Lung (tissue), 12 donors: ENCODE measurements around the gene STK4. TPM values are rescaled to one million over a fixed set of nuclear protein-coding genes. Genes with fewer than 3 reads are reported as not detected.
A peak's percentile ranks its signal among the peaks of the same experiment; 100 is the strongest.

Experiments
- ATAC-seq: fragments of 200-7000 bp; cut with Tn5 transposase; one replicate; pipeline ENCODE4 v1.9.1; 2020; ENCODE audit warnings: moderate number of reproducible peaks; ENCODE audit not compliant: insufficient read depth, low FRiP score
- DNase-seq, 3 donors: peaks; one replicate each; pipeline ENCODE4 v3.0.0-alpha.2; 2013 to 2017
- H3K27ac ChIP-seq, 2 donors: one replicate each; pipeline ENCODE4 v1.5.1; 2013; ENCODE audit warnings: mild to moderate bottlenecking in 2 of 2, moderate library complexity in 2 of 2, control low read depth in 1 of 2, inconsistent platforms in 1 of 2, low read depth in 1 of 2, low read length in 1 of 2
- H3K27me3 ChIP-seq, 3 donors: one replicate each; pipeline ENCODE4 v1.5.1; 2013; ENCODE audit warnings: low read length in 2 of 3; ENCODE audit not compliant: control insufficient read depth in 3 of 3, insufficient read depth in 3 of 3
- H3K36me3 ChIP-seq, 4 donors: one replicate each; pipeline ENCODE4 v1.5.1; 2013; ENCODE audit warnings: low read length in 4 of 4, mild to moderate bottlenecking in 1 of 4, moderate library complexity in 1 of 4; ENCODE audit not compliant: control insufficient read depth in 4 of 4, insufficient read depth in 4 of 4
- H3K4me1 ChIP-seq, 5 donors: one replicate each; pipeline ENCODE4 v1.5.1; 2013; ENCODE audit warnings: low read length in 5 of 5, mild to moderate bottlenecking in 2 of 5, moderate library complexity in 1 of 5; ENCODE audit not compliant: control insufficient read depth in 5 of 5, insufficient read depth in 5 of 5
- H3K4me3 ChIP-seq: one replicate; pipeline ENCODE4 v1.5.1; 2013; ENCODE audit warnings: mild to moderate bottlenecking, control low read depth, moderate library complexity
- H3K9ac ChIP-seq, 2 donors: one replicate each; pipeline ENCODE4 v1.5.1; 2013; ENCODE audit warnings: low read length in 2 of 2, control low read depth in 1 of 2; ENCODE audit not compliant: insufficient read depth in 1 of 2
- H3K9me3 ChIP-seq, 4 donors: one replicate each; pipeline ENCODE4 v1.5.1; 2013; ENCODE audit warnings: low read length in 3 of 4, mild to moderate bottlenecking in 1 of 4, moderate library complexity in 1 of 4; ENCODE audit not compliant: control insufficient read depth in 4 of 4, insufficient read depth in 3 of 4
- CTCF ChIP-seq: IDR thresholded peaks from 2 replicates; pipeline ENCODE4 v1.5.1; 2012; ENCODE audit warnings: mild to moderate bottlenecking; ENCODE audit errors: control extremely low read depth, extremely low read depth
- WGBS, 2 donors: extraction: QIAGEN DNeasy Blood & Tissue Kit; methylation state at CpG; one replicate each; pipeline ENCODE4 v1.1.7; 2013; 5-methylcytosine and 5-hydroxymethylcytosine counted together
- polyA plus RNA-seq, 2 donors: library from polyadenylated mRNA; stranded (reverse); fragments of 200-250 nt; gene quantifications; one replicate each; pipeline ENCODE4 v1.2.1, GENCODE V29; 2013
- total RNA-seq, 2 donors: library from RNA; depleted of rRNA in 1 of 2; stranded (reverse); fragments of >200 nt in 1 of 2; gene quantifications; one replicate each; pipeline ENCODE4 v1.2.1, GENCODE V29; 2014 to 2021
- donor health status: control.
- donor health status: control.
- donor health status: Bipolar disorder and iron deficiency.
- donor health status: healthy.
- donor health status: DM: yes; HTN: yes; CAD: no.

STK4 gene
- total and polyA plus RNA-seq, 4 donors, result 11.8 to 70.9 (median 28.1) TPM

GRCh38 chr20:45087814-45088213 lies 121.5 kb downstream of the STK4 start:
- no peak overlapping the region for H3K4me3 ChIP-seq
- ATAC-seq (no peak), DNase-seq (peak in 1 of 3 donors; percentile 13)
- H3K9me3 ChIP-seq, result peaks cover 0 to 2% (median 0%) of the 10 kb centered on the region in 4 donors
- H3K9ac ChIP-seq, result no peak overlapping the region
- peaks cover 0 to 3% (median 0%) of the 10 kb centered on the region in 5 donors for H3K4me1 ChIP-seq
- TF ChIP-seq CTCF, result no peak
- H3K36me3 ChIP-seq, result peaks cover 0 to 4% (median 0%) of the 10 kb centered on the region in 4 donors
- WGBS, 2 donors, result 75 to 87% methylated on average over 1 of the region's 1 CpG
- H3K27ac ChIP-seq, result no peak overlapping the region
- no peaks in the 10 kb centered on the region for H3K27me3 ChIP-seq

GRCh38 chr20:45088247-45088646 lies 121.9 kb downstream of the STK4 start:
- Histone ChIP-seq H3K4me1 (peaks cover 0 to 3% (median 0%) of the 10 kb centered on the region in 5 donors), H3K27ac (no peak overlapping the region), H3K36me3 (peaks cover 0 to 4% (median 0%) of the 10 kb centered on the region in 4 donors), H3K27me3 (no peaks in the 10 kb centered on the region), H3K4me3 (no peak overlapping the region), H3K9ac (no peak overlapping the region), H3K9me3 (no peaks in the 10 kb centered on the region)
- 90 to 91% methylated on average over 7 of the region's 7 CpGs for WGBS, 2 donors
- peak; percentile 44 to 73 (median 69) for DNase-seq
- no peak for TF ChIP-seq CTCF
- no peak for ATAC-seq

GRCh38 chr20:45090481-45090880 lies 124.2 kb downstream of the STK4 start:
- H3K4me3 ChIP-seq, result no peak overlapping the region
- H3K4me1 ChIP-seq, result peaks cover 0 to 3% (median 0%) of the 10 kb centered on the region in 5 donors
- H3K36me3 ChIP-seq, result peaks cover 0 to 4% (median 0%) of the 10 kb centered on the region in 4 donors
- no peak overlapping the region for H3K9ac ChIP-seq
- 95 to 99% methylated on average over 3 of the region's 3 CpGs for WGBS, 2 donors
- no peak overlapping the region for H3K27ac ChIP-seq
- no peak for TF ChIP-seq CTCF
- DNase-seq (no peak), ATAC-seq (no peak)
- no peaks in the 10 kb centered on the region for H3K27me3 ChIP-seq
- H3K9me3 ChIP-seq, result peaks cover 0 to 2% (median 0%) of the 10 kb centered on the region in 4 donors

GRCh38 chr20:45091366-45091765 lies 125.1 kb downstream of the STK4 start:
- H3K36me3 ChIP-seq, result peaks cover 0 to 4% (median 0%) of the 10 kb centered on the region in 4 donors
- no peak overlapping the region for H3K27ac ChIP-seq
- DNase-seq, result no peak
- 82 to 86% methylated on average over 3 of the region's 3 CpGs for WGBS, 2 donors
- no peak for ATAC-seq
- no peak overlapping the region for H3K4me3 ChIP-seq
- peaks cover 0 to 6% (median 4%) of the 10 kb centered on the region in 3 donors for H3K27me3 ChIP-seq
- TF ChIP-seq CTCF, result no peak
- H3K4me1 ChIP-seq, result peaks cover 0 to 3% (median 0%) of the 10 kb centered on the region in 5 donors
- no peak overlapping the region for H3K9ac ChIP-seq
- H3K9me3 ChIP-seq, result peaks cover 0 to 2% (median 0%) of the 10 kb centered on the region in 4 donors
